Retinal pigment epithelial cell (primary cell): ENCODE data around the gene KNDC1.

Experiments
- DNase-seq: peaks from one replicate; pipeline ENCODE4 v3.0.0-alpha.2; 2010; ENCODE audit warnings: low read depth
- H3K4me3 ChIP-seq: 2 replicates; pipeline ENCODE4 v1.5.1; 2011; ENCODE audit warnings: mild to moderate bottlenecking, low read length, control low read depth, moderate library complexity
- CTCF ChIP-seq: conservative IDR thresholded peaks from 2 replicates; pipeline ENCODE4 v1.5.1; 2011; ENCODE audit warnings: low read depth, low read length, control low read depth, inconsistent platforms

KNDC1 gene

GRCh38 chr10:133178357-133179127 lies 18.5 kb downstream of the KNDC1 start:
- DNase-seq: no peak
- no peak for TF ChIP-seq CTCF

GRCh38 chr10:133179128-133179520 lies 19.1 kb downstream of the KNDC1 start:
- no peak overlapping the region for H3K4me3 ChIP-seq
- TF ChIP-seq CTCF: no peak

More at GRCh38 chr10:133178357-133179127, 18.5 kb downstream of the KNDC1 start:
- H3K4me3 ChIP-seq: no peak overlapping the region

GRCh38 chr10:133179651-133180050 lies 19.6 kb downstream of the KNDC1 start:
- no peak overlapping the region for H3K4me3 ChIP-seq
- TF ChIP-seq CTCF: no peak
- no peak for DNase-seq

More at GRCh38 chr10:133179128-133179520, 19.1 kb downstream of the KNDC1 start:
- DNase-seq: no peak

GRCh38 chr10:133180192-133180964 lies 20.4 kb downstream of the KNDC1 start:
- no peak for TF ChIP-seq CTCF
- no peak for DNase-seq
- no peak overlapping the region for H3K4me3 ChIP-seq

- TF ChIP-seq CTCF: no peak
- DNase-seq: no peak
- no peak overlapping the region for H3K4me3 ChIP-seq
These were observed 21.1 kb downstream of the KNDC1 start for GRCh38 chr10:133180965-133181639.

GRCh38 chr10:133182190-133182589 lies 22.2 kb downstream of the KNDC1 start:
- TF ChIP-seq CTCF: no peak
- no peak for DNase-seq
- H3K4me3 ChIP-seq: no peak overlapping the region
